KG1 (cell line): Measurements from ENCODE around the gene MAPKAPK2.

ENCODE experiments used
- DNase-seq: peaks from one replicate; lab custom pipeline; 2025; lab: John Stamatoyannopoulos, UW

The MAPKAPK2 gene

GRCh38 chr1:206684003-206684402 is 702 bp upstream of the MAPKAPK2 start:
- DNase-seq, result no peak

GRCh38 chr1:206685334-206685768 is 646 bp downstream of the MAPKAPK2 start:
- DNase-seq, result no peak

- peak; percentile 43 for DNase-seq
Observed at GRCh38 chr1:206685769-206686477, 1.2 kb downstream of the MAPKAPK2 start.

GRCh38 chr1:206686478-206687249 is 2.0 kb downstream of the MAPKAPK2 start:
- no peak for DNase-seq

GRCh38 chr1:206687251-206687914 is 2.7 kb downstream of the MAPKAPK2 start:
- DNase-seq, result no peak

GRCh38 chr1:206687915-206688442 is 3.3 kb downstream of the MAPKAPK2 start:
- no peak for DNase-seq

- no peak for DNase-seq
Observed at GRCh38 chr1:206690516-206690915, 5.8 kb downstream of the MAPKAPK2 start.

GRCh38 chr1:206691604-206692003 is 6.9 kb downstream of the MAPKAPK2 start:
- DNase-seq, result no peak

- no peak for DNase-seq
Observed at GRCh38 chr1:206693029-206693428, 8.3 kb downstream of the MAPKAPK2 start.

- no peak for DNase-seq
Observed at GRCh38 chr1:206693592-206693991, 8.9 kb downstream of the MAPKAPK2 start.

GRCh38 chr1:206694171-206695124 is 9.7 kb downstream of the MAPKAPK2 start:
- no peak for DNase-seq

- DNase-seq, result no peak
Observed at GRCh38 chr1:206695733-206696132, 11.0 kb downstream of the MAPKAPK2 start.

- no peak for DNase-seq
Observed at GRCh38 chr1:206696812-206697585, 12.3 kb downstream of the MAPKAPK2 start.

GRCh38 chr1:206698011-206698410 is 13.3 kb downstream of the MAPKAPK2 start:
- DNase-seq, result no peak

- no peak for DNase-seq
Observed at GRCh38 chr1:206699000-206699586, 14.4 kb downstream of the MAPKAPK2 start.

- no peak for DNase-seq
Observed at GRCh38 chr1:206699626-206700025, 14.9 kb downstream of the MAPKAPK2 start.

- DNase-seq, result no peak
Observed at GRCh38 chr1:206700445-206701036, 15.8 kb downstream of the MAPKAPK2 start.

GRCh38 chr1:206702260-206702659 is 17.6 kb downstream of the MAPKAPK2 start:
- no peak for DNase-seq

GRCh38 chr1:206702803-206703202 is 18.1 kb downstream of the MAPKAPK2 start:
- no peak for DNase-seq

- no peak for DNase-seq
Observed at GRCh38 chr1:206703661-206704060, 19.0 kb downstream of the MAPKAPK2 start.
